Measurements from ENCODE around the gene FOXP1.
A peak's percentile ranks its signal among the peaks of the same experiment; 100 is the strongest.

FOXP1 gene

GRCh38 chr3:71128961-71129360 is 454.6 kb downstream of the FOXP1 start:
- DNase-seq (ENCODE audit: low read depth) = peak; percentile 53
- no peaks in the 10 kb centered on the region for H3K9me3 ChIP-seq (ENCODE audit: control insufficient read depth, low read length)
- H3K27me3 ChIP-seq (replicated peaks; ENCODE audit: control insufficient read depth, insufficient read depth, low read length) = no peaks in the 10 kb centered on the region
- peaks cover 36% of the 10 kb centered on the region for H3K4me1 ChIP-seq (ENCODE audit: control insufficient read depth, insufficient read depth, low read length)
- H3K9ac ChIP-seq (ENCODE audit: low read length) = peak overlapping the region; percentile 89
- no peaks in the 10 kb centered on the region for H3K36me3 ChIP-seq (ENCODE audit: control insufficient read depth, insufficient read depth, low read length, severe bottlenecking)
- peak overlapping the region; percentile 86 for H3K4me3 ChIP-seq (ENCODE audit: low read length)

GRCh38 chr3:71127844-71128243 is 455.7 kb downstream of the FOXP1 start:
- H3K36me3 ChIP-seq (ENCODE audit: control insufficient read depth, insufficient read depth, low read length, severe bottlenecking) = no peaks in the 10 kb centered on the region
- peak; percentile 24 for DNase-seq (ENCODE audit: low read depth)
- H3K27me3 ChIP-seq (replicated peaks; ENCODE audit: control insufficient read depth, insufficient read depth, low read length) = no peaks in the 10 kb centered on the region
- peaks cover 36% of the 10 kb centered on the region for H3K4me1 ChIP-seq (ENCODE audit: control insufficient read depth, insufficient read depth, low read length)
- peak overlapping the region; percentile 86 for H3K4me3 ChIP-seq (ENCODE audit: low read length)
- H3K9ac ChIP-seq (ENCODE audit: low read length) = peak overlapping the region; percentile 89
- H3K9me3 ChIP-seq (ENCODE audit: control insufficient read depth, low read length) = no peaks in the 10 kb centered on the region

- Histone ChIP-seq H3K27me3 (replicated peaks; ENCODE audit: control insufficient read depth, insufficient read depth, low read length) (no peaks in the 10 kb centered on the region), H3K36me3 (ENCODE audit: control insufficient read depth, insufficient read depth, low read length, severe bottlenecking) (no peaks in the 10 kb centered on the region), H3K9ac (ENCODE audit: low read length) (peak overlapping the region; percentile 89), H3K4me3 (ENCODE audit: low read length) (peak overlapping the region; percentile 86), H3K9me3 (ENCODE audit: control insufficient read depth, low read length) (no peaks in the 10 kb centered on the region), H3K4me1 (ENCODE audit: control insufficient read depth, insufficient read depth, low read length) (peaks cover 36% of the 10 kb centered on the region)
- peak; percentile 71 for DNase-seq (ENCODE audit: low read depth)
Observed at GRCh38 chr3:71127052-71127831, 456.3 kb downstream of the FOXP1 start.

- H3K36me3 ChIP-seq (ENCODE audit: control insufficient read depth, insufficient read depth, low read length, severe bottlenecking) = no peaks in the 10 kb centered on the region
- no peaks in the 10 kb centered on the region for H3K9me3 ChIP-seq (ENCODE audit: control insufficient read depth, low read length)
- DNase-seq (ENCODE audit: low read depth) = no peak
- no peaks in the 10 kb centered on the region for H3K27me3 ChIP-seq (replicated peaks; ENCODE audit: control insufficient read depth, insufficient read depth, low read length)
- H3K9ac ChIP-seq (ENCODE audit: low read length) = no peak overlapping the region
- H3K4me1 ChIP-seq (ENCODE audit: control insufficient read depth, insufficient read depth, low read length) = peaks cover 24% of the 10 kb centered on the region
- no peak overlapping the region for H3K4me3 ChIP-seq (ENCODE audit: low read length)
Observed at GRCh38 chr3:71125738-71126137, 457.8 kb downstream of the FOXP1 start.

GRCh38 chr3:71124048-71124447 is 459.5 kb downstream of the FOXP1 start:
- peaks cover 23% of the 10 kb centered on the region for H3K4me1 ChIP-seq (ENCODE audit: control insufficient read depth, insufficient read depth, low read length)
- no peaks in the 10 kb centered on the region for H3K27me3 ChIP-seq (replicated peaks; ENCODE audit: control insufficient read depth, insufficient read depth, low read length)
- DNase-seq (ENCODE audit: low read depth) = no peak
- no peaks in the 10 kb centered on the region for H3K9me3 ChIP-seq (ENCODE audit: control insufficient read depth, low read length)
- H3K36me3 ChIP-seq (ENCODE audit: control insufficient read depth, insufficient read depth, low read length, severe bottlenecking) = no peaks in the 10 kb centered on the region
- no peak overlapping the region for H3K9ac ChIP-seq (ENCODE audit: low read length)
- no peak overlapping the region for H3K4me3 ChIP-seq (ENCODE audit: low read length)

GRCh38 chr3:71122641-71123040 is 460.9 kb downstream of the FOXP1 start:
- DNase-seq (ENCODE audit: low read depth) = no peak
- H3K4me1 ChIP-seq (ENCODE audit: control insufficient read depth, insufficient read depth, low read length) = peaks cover 11% of the 10 kb centered on the region
- no peaks in the 10 kb centered on the region for H3K27me3 ChIP-seq (replicated peaks; ENCODE audit: control insufficient read depth, insufficient read depth, low read length)
- no peak overlapping the region for H3K4me3 ChIP-seq (ENCODE audit: low read length)
- H3K9ac ChIP-seq (ENCODE audit: low read length) = no peak overlapping the region
- no peaks in the 10 kb centered on the region for H3K36me3 ChIP-seq (ENCODE audit: control insufficient read depth, insufficient read depth, low read length, severe bottlenecking)
- H3K9me3 ChIP-seq (ENCODE audit: control insufficient read depth, low read length) = no peaks in the 10 kb centered on the region

GRCh38 chr3:71121429-71122167 is 461.9 kb downstream of the FOXP1 start:
- H3K36me3 ChIP-seq (ENCODE audit: control insufficient read depth, insufficient read depth, low read length, severe bottlenecking) = no peaks in the 10 kb centered on the region
- H3K4me1 ChIP-seq (ENCODE audit: control insufficient read depth, insufficient read depth, low read length) = peaks cover under 1% of the 10 kb centered on the region
- no peak overlapping the region for H3K4me3 ChIP-seq (ENCODE audit: low read length)
- DNase-seq (ENCODE audit: low read depth) = no peak
- H3K27me3 ChIP-seq (replicated peaks; ENCODE audit: control insufficient read depth, insufficient read depth, low read length) = no peaks in the 10 kb centered on the region
- H3K9ac ChIP-seq (ENCODE audit: low read length) = no peak overlapping the region
- H3K9me3 ChIP-seq (ENCODE audit: control insufficient read depth, low read length) = no peaks in the 10 kb centered on the region

- H3K4me3 ChIP-seq (ENCODE audit: low read length) = no peak overlapping the region
Observed at GRCh38 chr3:71120012-71120411, 463.5 kb downstream of the FOXP1 start.

GRCh38 chr3:71119171-71119570 is 464.4 kb downstream of the FOXP1 start:
- no peaks in the 10 kb centered on the region for H3K9me3 ChIP-seq (ENCODE audit: control insufficient read depth, low read length)
- no peaks in the 10 kb centered on the region for H3K27me3 ChIP-seq (replicated peaks; ENCODE audit: control insufficient read depth, insufficient read depth, low read length)
- H3K4me3 ChIP-seq (ENCODE audit: low read length) = no peak overlapping the region
- no peaks in the 10 kb centered on the region for H3K36me3 ChIP-seq (ENCODE audit: control insufficient read depth, insufficient read depth, low read length, severe bottlenecking)
- peak; percentile 27 for DNase-seq (ENCODE audit: low read depth)
- no peak overlapping the region for H3K9ac ChIP-seq (ENCODE audit: low read length)
- no peaks in the 10 kb centered on the region for H3K4me1 ChIP-seq (ENCODE audit: control insufficient read depth, insufficient read depth, low read length)

More at GRCh38 chr3:71120012-71120411, 463.5 kb downstream of the FOXP1 start:
- DNase-seq (ENCODE audit: low read depth) = no peak
- no peaks in the 10 kb centered on the region for H3K36me3 ChIP-seq (ENCODE audit: control insufficient read depth, insufficient read depth, low read length, severe bottlenecking)
- H3K27me3 ChIP-seq (replicated peaks; ENCODE audit: control insufficient read depth, insufficient read depth, low read length) = no peaks in the 10 kb centered on the region
- no peaks in the 10 kb centered on the region for H3K9me3 ChIP-seq (ENCODE audit: control insufficient read depth, low read length)
- H3K4me1 ChIP-seq (ENCODE audit: control insufficient read depth, insufficient read depth, low read length) = no peaks in the 10 kb centered on the region
- H3K9ac ChIP-seq (ENCODE audit: low read length) = no peak overlapping the region

GRCh38 chr3:71118436-71118835 is 465.1 kb downstream of the FOXP1 start:
- no peak for DNase-seq (ENCODE audit: low read depth)
- Histone ChIP-seq H3K4me3 (ENCODE audit: low read length) (no peak overlapping the region), H3K9me3 (ENCODE audit: control insufficient read depth, low read length) (no peaks in the 10 kb centered on the region), H3K27me3 (replicated peaks; ENCODE audit: control insufficient read depth, insufficient read depth, low read length) (no peaks in the 10 kb centered on the region), H3K36me3 (ENCODE audit: control insufficient read depth, insufficient read depth, low read length, severe bottlenecking) (no peaks in the 10 kb centered on the region), H3K4me1 (ENCODE audit: control insufficient read depth, insufficient read depth, low read length) (no peaks in the 10 kb centered on the region), H3K9ac (ENCODE audit: low read length) (no peak overlapping the region)

GRCh38 chr3:71117572-71118247 is 465.8 kb downstream of the FOXP1 start:
- DNase-seq (ENCODE audit: low read depth) = peak; percentile 49

More at GRCh38 chr3:71117572-71118247, 465.8 kb downstream of the FOXP1 start:
- Histone ChIP-seq H3K9me3 (ENCODE audit: control insufficient read depth, low read length) (no peaks in the 10 kb centered on the region), H3K4me1 (ENCODE audit: control insufficient read depth, insufficient read depth, low read length) (no peaks in the 10 kb centered on the region), H3K27me3 (replicated peaks; ENCODE audit: control insufficient read depth, insufficient read depth, low read length) (no peaks in the 10 kb centered on the region), H3K4me3 (ENCODE audit: low read length) (no peak overlapping the region), H3K36me3 (ENCODE audit: control insufficient read depth, insufficient read depth, low read length, severe bottlenecking) (no peaks in the 10 kb centered on the region), H3K9ac (ENCODE audit: low read length) (no peak overlapping the region)
